A549 treated with RU486 at 1 μM for 4 hours (cell line): ENCODE data around the gene JAZF1. TPM values are rescaled to one million over a fixed set of nuclear protein-coding genes. Genes with fewer than 3 reads are reported as not detected.

Source experiments
- total RNA-seq: library from RNA; stranded (reverse); fragments of 200-300 nt; extraction: Qiagen RNA extraction; gene quantifications from 5 replicates; pipeline ENCODE4 v1.2.3, GENCODE V29; 2022; ENCODE audit warnings: low read depth

Gene JAZF1
- 4.0 to 7.2 TPM (median 5.1 TPM) in 5 replicates for total RNA-seq

GRCh38 chr7:28180364-28181147 is at the start of gene JAZF1:
Gene JAZF1, minus strand, starts transcription at chr7:28180795.

Other genes with a start within 250 kb of the JAZF1 start
- gene CREB5, start 231.7 kb upstream of the JAZF1 start, total RNA-seq: 3.9 to 5.6 TPM (median 5.1 TPM) in 5 replicates